ENCODE measurements around the gene PVALEF. TPM values are rescaled to one million over a fixed set of nuclear protein-coding genes. Genes with fewer than 3 reads are reported as not detected.
"Not testable (repeated sequence)": the region's sequence is repeated elsewhere in the genome, so short reads cannot be mapped to it uniquely, and the experiment has no call there.

PVALEF gene
- total and polyA plus RNA-seq, 5 donors: not detected

DNA sequence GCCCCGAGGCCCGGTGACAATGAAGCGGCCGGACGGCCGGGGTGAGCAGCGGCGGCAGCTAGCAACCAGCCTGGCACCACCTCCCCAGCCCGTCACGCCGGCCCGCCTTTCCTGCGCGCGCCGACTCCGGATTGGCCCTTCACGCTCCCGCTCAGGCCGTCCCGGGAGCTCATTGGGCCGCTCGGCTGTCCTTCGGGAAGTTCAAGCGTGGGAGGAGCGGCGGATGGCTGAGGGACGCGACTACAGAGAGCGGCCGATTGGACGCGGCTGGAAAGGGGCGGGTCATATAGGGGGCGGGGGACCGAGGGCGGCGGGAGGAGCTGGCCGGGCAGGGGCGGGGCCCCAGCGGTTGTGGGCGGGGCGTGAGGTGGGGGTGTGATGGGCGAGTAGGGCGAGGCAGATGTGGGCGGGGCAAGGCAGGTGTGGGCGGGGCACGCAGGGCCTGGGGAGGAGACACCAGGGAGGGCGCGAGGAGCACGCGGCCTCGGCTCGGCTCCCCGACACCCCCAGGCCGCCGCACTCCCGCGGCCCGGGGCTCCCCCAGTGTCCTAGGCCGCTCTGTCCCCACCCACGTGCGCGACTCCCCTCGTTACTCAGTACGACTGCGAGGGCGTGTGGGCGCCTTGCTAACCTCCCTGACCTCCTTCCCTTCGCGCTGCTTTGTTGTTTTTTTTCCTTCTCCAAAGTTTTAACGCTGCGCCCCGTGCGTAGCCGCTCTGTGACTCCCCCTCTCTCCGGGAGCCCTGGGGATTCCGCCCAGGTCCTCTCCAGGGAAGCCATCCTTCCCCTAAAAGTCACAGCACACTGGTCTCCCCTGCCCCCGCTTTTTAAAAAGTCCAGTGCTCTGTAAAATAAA, 57.8 kb downstream of the PVALEF start, which contains the start of gene CEP131:
CEP131 (minus strand) TSS at position 60 of the 856 bp plus-strand sequence. CDS start 2,909 bp downstream, outside the sequence.
- peak; percentile 99 for ATAC-seq
- Histone ChIP-seq H3K27ac (ENCODE audit: low read length) (no peak within 1 kb of the TSS), H3K27me3 (ENCODE audit: control insufficient read depth, insufficient read depth) (no peaks in the 10 kb centered on the region)

DNA sequence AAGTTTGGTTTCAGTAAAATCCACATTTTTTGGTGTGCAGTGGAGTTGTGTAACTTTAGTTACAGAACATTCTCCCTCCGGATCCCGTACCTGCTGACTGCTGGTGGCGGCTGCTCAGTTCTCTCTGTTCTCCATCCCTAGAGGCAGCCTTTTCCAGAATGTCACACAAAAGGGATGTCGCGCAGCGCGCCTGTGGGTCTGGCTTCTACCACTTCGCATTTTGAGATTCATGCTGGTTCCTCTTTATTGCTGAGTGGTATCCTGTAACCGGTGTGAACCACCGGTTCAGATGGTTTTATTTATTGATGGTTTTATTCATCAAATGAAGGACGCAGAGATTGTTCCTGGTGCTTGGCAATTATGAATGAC, 58.4 kb downstream of the PVALEF start:
- no peaks in the 10 kb centered on the region for H3K9me3 ChIP-seq (ENCODE audit: control insufficient read depth, low read length)
- peak in 2 of 3 donors; percentile 51 to 57 for DNase-seq
- no peak overlapping the region for H3K27ac ChIP-seq (ENCODE audit: low read length)
- intact Hi-C loops (cut with DNase I): no loop called here
- H3K4me1 ChIP-seq (ENCODE audit: control insufficient read depth, insufficient read depth, low read length): peaks cover 2% of the 10 kb centered on the region
- no peaks in the 10 kb centered on the region for H3K27me3 ChIP-seq (ENCODE audit: control insufficient read depth, insufficient read depth)
- 25% methylated on average over 11 of the region's 11 CpGs for WGBS
- ATAC-seq: no peak
- H3K4me3 ChIP-seq (ENCODE audit: low read length): peak overlapping the region; percentile 49

More for the DNA sequence above, 57.8 kb downstream of the PVALEF start, which contains the start of gene CEP131:
- H3K9me3 ChIP-seq (ENCODE audit: control insufficient read depth, low read length): no peaks in the 10 kb centered on the region
- intact Hi-C loops (cut with DNase I): no loop called here
- peaks cover 2% of the 10 kb centered on the region for H3K4me1 ChIP-seq (ENCODE audit: control insufficient read depth, insufficient read depth, low read length)
- DNase-seq: peak; percentile 99 to 100 (median 100)
- whole genome bisulfite sequencing: 1% methylated on average over 79 of the region's 79 CpGs
- H3K4me3 ChIP-seq (ENCODE audit: low read length): peak within 1 kb of the TSS; percentile 72

DNA sequence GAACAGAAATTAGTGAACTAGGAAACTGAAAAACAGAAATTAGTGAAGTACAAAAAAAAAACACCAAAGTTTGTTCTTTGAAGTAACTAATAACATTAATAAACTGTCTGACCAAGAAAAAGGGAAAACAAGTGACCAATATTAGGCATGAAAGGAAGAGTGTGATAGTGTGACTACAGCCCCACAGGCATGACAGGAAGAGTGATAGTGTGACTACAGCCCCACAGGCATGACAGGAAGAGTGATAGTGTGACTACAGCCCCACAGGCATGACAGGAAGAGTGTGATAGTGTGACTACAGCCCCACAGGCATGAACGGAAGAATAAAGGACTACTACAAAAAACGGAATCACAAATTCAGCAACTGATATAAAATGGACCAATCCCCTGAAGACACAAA, 62.3 kb downstream of the PVALEF start:
- intact Hi-C loops (cut with DNase I); H3K9me3 ChIP-seq (ENCODE audit: control insufficient read depth, low read length); H3K4me3 ChIP-seq (ENCODE audit: low read length); DNase-seq; H3K27ac ChIP-seq (ENCODE audit: low read length); H3K27me3 ChIP-seq (ENCODE audit: control insufficient read depth, insufficient read depth); H3K4me1 ChIP-seq (ENCODE audit: control insufficient read depth, insufficient read depth, low read length); ATAC-seq: not testable (repeated sequence)
- 39% methylated on average over 2 of the region's 2 CpGs for WGBS

DNA sequence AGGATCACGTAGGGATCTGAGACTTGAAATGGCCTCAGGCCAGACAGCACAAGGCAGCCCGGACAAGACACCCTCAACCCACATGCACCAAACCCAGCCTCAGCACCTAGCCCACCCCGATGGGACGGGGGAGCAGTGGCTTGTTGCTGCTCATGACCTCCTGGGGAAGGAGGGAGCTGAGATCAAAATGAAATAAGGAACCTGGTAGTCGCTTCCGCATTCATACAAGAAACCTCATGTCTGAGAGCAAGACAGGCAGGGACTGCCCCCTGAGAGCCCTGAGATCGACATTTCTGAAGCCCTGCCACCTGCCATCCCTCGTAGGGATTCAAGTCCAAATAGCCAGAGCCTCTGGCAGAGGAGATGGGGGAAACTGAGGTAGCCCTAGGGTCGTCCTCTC, 63.1 kb downstream of the PVALEF start:
- H3K4me1 ChIP-seq (ENCODE audit: control insufficient read depth, insufficient read depth, low read length): no peaks in the 10 kb centered on the region
- intact Hi-C loops (cut with DNase I): no loop called here
- DNase-seq: peak in 1 of 3 donors; percentile 24
- ATAC-seq: no peak
- no peak overlapping the region for H3K4me3 ChIP-seq (ENCODE audit: low read length)
- no peaks in the 10 kb centered on the region for H3K9me3 ChIP-seq (ENCODE audit: control insufficient read depth, low read length)
- no peak overlapping the region for H3K27ac ChIP-seq (ENCODE audit: low read length)
- H3K27me3 ChIP-seq (ENCODE audit: control insufficient read depth, insufficient read depth): no peaks in the 10 kb centered on the region
- WGBS: 73% methylated on average over 9 of the region's 9 CpGs

DNA sequence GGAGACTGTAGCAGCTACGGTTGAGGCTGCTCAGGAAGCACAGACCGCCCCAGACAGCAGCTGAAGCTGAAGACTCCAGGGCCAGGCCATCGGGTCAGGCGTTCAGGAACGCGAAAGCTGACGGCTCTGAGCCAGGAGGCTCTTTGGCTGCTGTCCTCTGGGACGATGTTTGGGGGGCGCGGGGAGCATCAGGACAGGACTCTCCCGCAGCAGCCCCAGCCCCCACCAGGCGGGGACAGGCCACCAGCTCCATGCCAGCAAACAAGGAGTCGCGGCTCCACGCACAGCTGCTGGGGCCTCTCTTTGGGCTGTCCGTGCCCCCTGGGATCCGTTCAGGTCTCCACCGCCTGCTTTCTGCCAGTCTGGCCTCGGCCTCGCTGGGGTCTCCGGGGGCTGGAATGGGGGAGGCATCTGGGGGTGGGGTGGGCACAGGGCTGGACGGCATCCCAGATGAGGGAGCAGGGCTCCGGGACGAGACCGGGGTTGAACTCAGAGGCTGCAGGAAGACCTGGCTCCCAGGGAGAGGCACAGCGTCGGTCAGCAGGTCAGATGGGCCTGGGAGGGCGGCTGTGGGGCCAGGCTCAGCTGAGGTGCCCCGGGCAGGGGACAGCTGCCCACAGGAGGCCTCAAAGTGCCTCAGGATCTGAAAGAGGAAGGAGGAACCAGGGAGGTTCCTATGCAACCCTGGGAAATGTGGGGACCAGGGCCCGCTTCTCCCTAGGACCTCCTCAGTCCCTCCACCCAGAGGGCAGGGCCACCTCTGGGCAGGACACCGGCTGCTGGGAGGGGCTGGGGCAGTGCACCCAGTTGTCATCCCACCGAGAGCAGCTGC, 63.7 kb downstream of the PVALEF start:
- WGBS: 84% methylated on average over 32 of the region's 32 CpGs
- intact Hi-C loops (cut with DNase I): no loop called here
- Histone ChIP-seq H3K27ac (ENCODE audit: low read length) (no peak overlapping the region), H3K9me3 (ENCODE audit: control insufficient read depth, low read length) (no peaks in the 10 kb centered on the region), H3K4me3 (ENCODE audit: low read length) (no peak overlapping the region), H3K27me3 (ENCODE audit: control insufficient read depth, insufficient read depth) (no peaks in the 10 kb centered on the region), H3K4me1 (ENCODE audit: control insufficient read depth, insufficient read depth, low read length) (no peaks in the 10 kb centered on the region)
- ATAC-seq (peak in 1 of 2 donors; percentile 6), DNase-seq (peak; percentile 15 to 54 (median 50))

DNA sequence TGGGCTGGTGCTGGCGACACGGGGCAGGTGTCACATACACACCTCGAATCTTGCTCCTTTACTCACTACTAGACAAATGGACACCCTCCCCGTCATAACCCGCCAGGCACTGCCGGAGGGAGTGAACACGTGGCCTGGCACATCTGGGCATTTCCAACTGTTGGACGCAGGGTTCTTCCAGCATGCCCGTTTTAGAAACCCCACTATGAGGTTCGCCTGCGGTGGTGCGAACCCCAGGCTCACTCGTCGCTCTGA, 64.3 kb downstream of the PVALEF start:
- H3K4me3 ChIP-seq (ENCODE audit: low read length): no peak overlapping the region
- WGBS: 94% methylated on average over 14 of the region's 14 CpGs
- H3K9me3 ChIP-seq (ENCODE audit: control insufficient read depth, low read length): no peaks in the 10 kb centered on the region
- no peaks in the 10 kb centered on the region for H3K27me3 ChIP-seq (ENCODE audit: control insufficient read depth, insufficient read depth)
- no peaks in the 10 kb centered on the region for H3K4me1 ChIP-seq (ENCODE audit: control insufficient read depth, insufficient read depth, low read length)
- ATAC-seq (no peak), DNase-seq (peak in 2 of 3 donors; percentile 4 to 45)
- no peak overlapping the region for H3K27ac ChIP-seq (ENCODE audit: low read length)
- intact Hi-C loops (cut with DNase I): no loop called here

DNA sequence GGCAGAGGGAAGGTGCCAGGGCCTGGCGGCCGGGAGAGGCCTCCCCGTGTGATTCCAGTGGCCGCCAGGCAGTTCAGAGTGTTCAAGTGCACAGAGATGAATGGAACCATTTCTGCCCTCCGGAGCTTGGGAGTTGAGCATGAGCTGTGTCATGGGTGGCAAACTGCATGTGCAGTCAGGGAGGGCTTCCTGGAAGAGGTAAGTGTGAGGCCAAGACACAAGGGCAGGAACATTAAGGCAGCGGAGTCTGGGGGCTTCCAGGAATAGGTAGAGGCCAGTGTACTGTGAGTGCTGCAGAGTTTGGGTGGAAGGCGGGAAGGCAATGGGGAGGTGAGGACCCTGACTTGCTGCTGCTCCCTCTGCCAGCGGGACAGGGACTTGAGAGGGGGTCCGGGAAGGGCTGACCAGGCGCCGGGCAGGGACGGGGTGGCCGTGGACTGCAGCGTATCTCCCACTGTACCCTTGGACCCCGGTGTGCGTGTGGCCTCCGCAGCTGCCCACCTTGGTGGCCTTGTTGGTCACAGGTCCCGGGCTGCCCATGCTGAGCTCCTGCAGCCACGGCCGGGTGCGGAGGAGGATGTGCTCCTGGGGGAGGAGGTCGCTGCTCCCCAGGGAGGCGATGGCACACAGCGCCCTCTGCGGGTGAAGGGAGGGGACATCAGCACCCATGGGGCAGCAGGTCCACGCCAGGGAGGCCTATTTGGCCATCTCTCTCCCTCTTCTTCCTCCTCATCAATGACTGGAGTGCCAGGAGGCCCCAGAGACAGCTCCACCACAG, 64.9 kb downstream of the PVALEF start:
- Histone ChIP-seq H3K9me3 (ENCODE audit: control insufficient read depth, low read length) (no peaks in the 10 kb centered on the region), H3K4me1 (ENCODE audit: control insufficient read depth, insufficient read depth, low read length) (no peaks in the 10 kb centered on the region), H3K4me3 (ENCODE audit: low read length) (no peak overlapping the region), H3K27ac (ENCODE audit: low read length) (no peak overlapping the region), H3K27me3 (ENCODE audit: control insufficient read depth, insufficient read depth) (no peaks in the 10 kb centered on the region)
- WGBS: 91% methylated on average over 26 of the region's 26 CpGs
- intact Hi-C loops (cut with DNase I): no loop called here
- ATAC-seq (no peak), DNase-seq (peak; percentile 10 to 59 (median 50))

DNA sequence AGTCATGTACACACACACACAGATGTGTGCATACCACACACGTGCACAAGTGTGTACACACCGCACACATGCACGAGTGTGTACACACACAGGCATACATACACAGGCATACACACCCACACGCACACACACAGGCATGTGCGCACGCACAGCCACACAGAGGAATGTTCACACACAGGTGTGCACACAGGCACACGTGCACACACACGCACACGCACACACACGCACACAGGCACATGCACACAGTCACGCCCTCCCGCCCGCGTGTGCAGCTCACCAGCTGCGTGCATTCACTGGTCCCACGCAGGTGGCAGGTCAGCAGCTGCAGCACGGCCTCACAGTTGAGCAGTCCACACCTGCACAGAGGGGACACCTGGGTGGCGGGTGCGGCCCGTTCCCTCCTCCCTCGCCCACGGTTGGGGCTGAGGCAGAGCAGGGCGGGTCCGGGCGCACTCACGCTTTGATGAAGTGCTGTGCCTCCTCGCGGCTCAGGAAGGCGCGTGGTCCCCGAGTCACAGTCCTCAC, 65.9 kb downstream of the PVALEF start:
- intact Hi-C loops (cut with DNase I): no loop called here
- Histone ChIP-seq H3K9me3 (ENCODE audit: control insufficient read depth, low read length) (no peaks in the 10 kb centered on the region), H3K27me3 (ENCODE audit: control insufficient read depth, insufficient read depth) (no peaks in the 10 kb centered on the region), H3K4me3 (ENCODE audit: low read length) (no peak overlapping the region), H3K27ac (ENCODE audit: low read length) (no peak overlapping the region), H3K4me1 (ENCODE audit: control insufficient read depth, insufficient read depth, low read length) (no peaks in the 10 kb centered on the region)
- DNase-seq: peak; percentile 18 to 54 (median 44)
- WGBS: 92% methylated on average over 31 of the region's 31 CpGs
- ATAC-seq: no peak

DNA sequence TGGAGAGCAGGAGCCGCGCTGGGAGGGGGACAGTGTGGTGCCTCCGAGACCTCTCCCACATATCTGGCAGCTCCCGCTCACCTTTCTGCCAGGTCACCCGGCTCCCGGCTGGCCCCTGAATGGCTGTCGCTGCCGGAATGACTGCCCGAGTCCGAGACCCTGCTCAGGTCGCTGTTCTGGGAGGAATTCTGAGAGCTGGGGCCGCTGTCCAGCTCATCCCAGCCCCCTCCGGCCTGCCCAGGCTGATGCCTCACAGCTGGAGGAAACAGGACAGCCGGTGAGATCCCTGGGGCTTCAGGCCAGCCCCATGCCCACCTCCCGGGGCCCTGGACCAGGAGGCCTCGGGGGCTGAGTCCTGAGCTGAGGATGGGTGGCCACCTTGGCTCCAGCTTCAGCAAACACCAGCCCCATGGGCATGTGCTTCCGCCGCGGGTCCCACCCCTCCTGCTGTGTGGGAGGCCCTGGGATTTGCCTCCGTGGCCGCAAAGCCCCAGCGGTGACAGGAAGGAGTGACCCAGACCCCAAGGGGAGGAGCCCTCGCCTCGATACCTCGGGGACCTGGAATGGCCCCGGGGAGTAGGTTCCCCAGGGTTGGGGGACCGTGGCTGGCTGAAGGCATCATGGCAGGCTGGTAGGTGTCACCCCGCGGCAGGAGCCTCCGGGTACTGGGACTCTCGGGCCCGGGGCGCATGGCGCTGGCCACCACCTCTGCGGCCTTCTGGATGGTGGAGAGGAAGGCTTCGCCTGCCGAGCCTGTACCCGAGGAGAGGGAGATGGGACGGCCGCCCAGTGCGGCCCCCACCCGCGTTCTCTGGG, 66.7 kb downstream of the PVALEF start:
- WGBS: 87% methylated on average over 43 of the region's 43 CpGs

More for the DNA sequence above, 66.7 kb downstream of the PVALEF start:
- no peaks in the 10 kb centered on the region for H3K27me3 ChIP-seq (ENCODE audit: control insufficient read depth, insufficient read depth)
- intact Hi-C loops (cut with DNase I): no loop called here
- ATAC-seq: no peak
- no peak overlapping the region for H3K27ac ChIP-seq (ENCODE audit: low read length)
- H3K4me3 ChIP-seq (ENCODE audit: low read length): no peak overlapping the region
- H3K4me1 ChIP-seq (ENCODE audit: control insufficient read depth, insufficient read depth, low read length): no peaks in the 10 kb centered on the region
- DNase-seq: peak; percentile 11 to 56 (median 45)
- no peaks in the 10 kb centered on the region for H3K9me3 ChIP-seq (ENCODE audit: control insufficient read depth, low read length)
